ENCODE data around the gene RPL23. TPM values are rescaled to one million over a fixed set of nuclear protein-coding genes. Genes with fewer than 3 reads are reported as not detected.

Gene RPL23
- total and polyA plus RNA-seq, 9 of the 15 experiments (the other 6 are each of a cell fraction or from before 2014, with no cell fraction given), result 1,745 to 3,667 (median 3,096) TPM

DNA sequence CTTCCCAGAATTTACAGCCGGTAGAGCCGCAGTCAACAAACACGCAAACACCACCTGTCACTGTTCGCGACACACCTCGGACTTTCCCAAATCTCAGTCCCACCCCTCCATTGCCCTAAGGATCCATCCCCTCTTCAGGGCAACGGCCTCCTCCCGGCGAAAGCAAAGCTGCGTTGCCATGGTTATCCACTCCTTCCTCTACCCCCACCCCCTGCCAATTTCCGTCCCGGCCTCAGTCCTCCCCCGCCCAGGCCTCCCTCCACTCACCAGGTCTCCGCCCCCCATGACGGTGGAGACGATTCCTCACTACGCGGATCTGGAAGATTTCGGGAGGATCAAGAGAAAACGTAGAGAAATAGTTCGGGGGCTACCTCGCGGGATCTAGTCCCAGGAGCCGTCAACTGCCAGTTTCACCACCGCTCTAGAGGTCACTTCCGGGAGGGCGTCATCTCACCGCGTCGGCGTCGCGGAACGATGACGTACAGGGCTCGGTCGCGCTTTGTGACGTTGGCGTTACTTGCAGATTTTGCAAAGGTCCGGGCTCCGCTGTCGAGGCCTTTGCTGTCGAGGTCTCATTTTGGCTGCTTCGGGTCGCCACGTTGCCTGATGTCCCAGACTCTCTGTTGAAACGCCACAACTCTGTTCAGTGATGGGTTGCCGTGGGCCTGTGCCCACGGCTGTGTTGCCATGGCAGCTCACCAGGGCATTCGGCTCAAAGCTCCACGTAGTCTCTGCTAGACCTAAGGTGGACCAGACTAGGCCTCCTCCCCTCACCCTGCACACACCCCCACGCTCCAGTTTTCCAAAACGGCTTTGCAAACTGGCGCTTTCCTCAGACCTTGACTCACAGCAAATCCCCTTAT lies 28.4 kb downstream of the RPL23 start, which contains the start of gene CWC25 (continued):
- TF ChIP-seq, protein P1, sequence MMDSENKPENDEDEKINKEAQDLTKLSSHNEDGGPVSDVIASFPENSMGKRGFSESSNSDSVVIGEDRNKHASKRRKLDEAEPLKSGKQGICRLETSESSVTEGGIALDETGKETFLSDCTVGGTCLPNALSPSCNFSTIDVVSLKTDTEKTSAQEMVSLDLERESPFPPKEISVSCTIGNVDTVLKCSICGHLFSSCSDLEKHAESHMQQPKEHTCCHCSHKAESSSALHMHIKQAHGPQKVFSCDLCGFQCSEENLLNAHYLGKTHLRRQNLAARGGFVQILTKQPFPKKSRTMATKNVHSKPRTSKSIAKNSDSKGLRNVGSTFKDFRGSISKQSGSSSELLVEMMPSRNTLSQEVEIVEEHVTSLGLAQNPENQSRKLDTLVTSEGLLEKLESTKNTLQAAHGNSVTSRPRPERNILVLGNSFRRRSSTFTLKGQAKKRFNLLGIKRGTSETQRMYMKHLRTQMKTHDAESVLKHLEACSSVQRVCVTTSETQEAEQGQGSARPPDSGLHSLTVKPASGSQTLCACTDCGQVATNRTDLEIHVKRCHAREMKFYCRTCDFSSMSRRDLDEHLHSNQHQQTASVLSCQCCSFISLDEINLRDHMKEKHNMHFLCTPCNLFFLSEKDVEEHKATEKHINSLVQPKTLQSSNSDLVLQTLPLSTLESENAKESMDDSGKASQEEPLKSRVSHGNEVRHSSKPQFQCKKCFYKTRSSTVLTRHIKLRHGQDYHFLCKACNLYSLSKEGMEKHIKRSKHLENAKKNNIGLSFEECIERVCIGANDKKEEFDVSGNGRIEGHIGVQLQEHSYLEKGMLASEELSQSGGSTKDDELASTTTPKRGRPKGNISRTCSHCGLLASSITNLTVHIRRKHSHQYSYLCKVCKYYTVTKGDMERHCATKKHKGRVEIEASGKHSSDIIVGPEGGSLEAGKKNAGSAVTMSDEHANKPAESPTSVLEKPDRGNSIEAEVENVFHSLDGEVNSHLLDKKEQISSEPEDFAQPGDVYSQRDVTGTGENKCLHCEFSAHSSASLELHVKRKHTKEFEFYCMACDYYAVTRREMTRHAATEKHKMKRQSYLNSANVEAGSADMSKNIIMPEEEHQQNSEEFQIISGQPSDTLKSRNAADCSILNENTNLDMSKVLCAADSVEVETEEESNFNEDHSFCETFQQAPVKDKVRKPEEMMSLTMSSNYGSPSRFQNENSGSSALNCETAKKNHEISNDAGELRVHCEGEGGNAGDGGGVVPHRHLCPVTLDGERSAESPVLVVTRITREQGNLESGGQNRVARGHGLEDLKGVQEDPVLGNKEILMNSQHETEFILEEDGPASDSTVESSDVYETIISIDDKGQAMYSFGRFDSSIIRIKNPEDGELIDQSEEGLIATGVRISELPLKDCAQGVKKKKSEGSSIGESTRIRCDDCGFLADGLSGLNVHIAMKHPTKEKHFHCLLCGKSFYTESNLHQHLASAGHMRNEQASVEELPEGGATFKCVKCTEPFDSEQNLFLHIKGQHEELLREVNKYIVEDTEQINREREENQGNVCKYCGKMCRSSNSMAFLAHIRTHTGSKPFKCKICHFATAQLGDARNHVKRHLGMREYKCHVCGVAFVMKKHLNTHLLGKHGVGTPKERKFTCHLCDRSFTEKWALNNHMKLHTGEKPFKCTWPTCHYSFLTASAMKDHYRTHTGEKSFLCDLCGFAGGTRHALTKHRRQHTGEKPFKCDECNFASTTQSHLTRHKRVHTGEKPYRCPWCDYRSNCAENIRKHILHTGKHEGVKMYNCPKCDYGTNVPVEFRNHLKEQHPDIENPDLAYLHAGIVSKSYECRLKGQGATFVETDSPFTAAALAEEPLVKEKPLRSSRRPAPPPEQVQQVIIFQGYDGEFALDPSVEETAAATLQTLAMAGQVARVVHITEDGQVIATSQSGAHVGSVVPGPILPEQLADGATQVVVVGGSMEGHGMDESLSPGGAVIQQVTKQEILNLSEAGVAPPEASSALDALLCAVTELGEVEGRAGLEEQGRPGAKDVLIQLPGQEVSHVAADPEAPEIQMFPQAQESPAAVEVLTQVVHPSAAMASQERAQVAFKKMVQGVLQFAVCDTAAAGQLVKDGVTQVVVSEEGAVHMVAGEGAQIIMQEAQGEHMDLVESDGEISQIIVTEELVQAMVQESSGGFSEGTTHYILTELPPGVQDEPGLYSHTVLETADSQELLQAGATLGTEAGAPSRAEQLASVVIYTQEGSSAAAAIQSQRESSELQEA (IDR thresholded peaks at IDR 0.05; ENCODE audit: low read depth), result no peak
- peak; percentile 94 for TF ChIP-seq MBD2 (IDR thresholded peaks at IDR 0.05; ENCODE audit: borderline replicate concordance, low read depth)
- TF ChIP-seq TRIM28 (IDR thresholded peaks at IDR 0.05), result peak; percentile 18; the same call in 1 of the 2 replicates
- TF ChIP-seq ZNF140 (CRISPR knock-in tag; IDR thresholded peaks at IDR 0.05), result no peak
- TF ChIP-seq ZNF766 (CRISPR knock-in tag; conservative IDR thresholded peaks at IDR 0.05), result peak; percentile 18; the same call in 1 of the 2 replicates
- TF ChIP-seq BCOR (IDR thresholded peaks at IDR 0.05), result no peak
- TF ChIP-seq ZNF324 (CRISPR knock-in tag; IDR thresholded peaks at IDR 0.05), result no peak
- TF ChIP-seq POLR2AphosphoS2 (IDR thresholded peaks at IDR 0.05; ENCODE audit: low read length), result no peak
- TF ChIP-seq MTA1 (IDR thresholded peaks at IDR 0.05; ENCODE audit: borderline replicate concordance), result peak; percentile 100
- peak in 1 of 2 experiments; percentile 44; a peak in 1 of 4 replicates for TF ChIP-seq RCOR1 (IDR thresholded peaks at IDR 0.05; ENCODE audit: borderline replicate concordance in 1 of 2, low read depth in 2 of 2, low read length in 2 of 2)
- TF ChIP-seq EP400 (IDR thresholded peaks at IDR 0.05), result peak; percentile 99
- TF ChIP-seq BRCA1 (IDR thresholded peaks at IDR 0.05), result no peak
- TF ChIP-seq BRCA1 (CRISPR knock-in tag; IDR thresholded peaks at IDR 0.05), result no peak
- TF ChIP-seq, protein P2, sequence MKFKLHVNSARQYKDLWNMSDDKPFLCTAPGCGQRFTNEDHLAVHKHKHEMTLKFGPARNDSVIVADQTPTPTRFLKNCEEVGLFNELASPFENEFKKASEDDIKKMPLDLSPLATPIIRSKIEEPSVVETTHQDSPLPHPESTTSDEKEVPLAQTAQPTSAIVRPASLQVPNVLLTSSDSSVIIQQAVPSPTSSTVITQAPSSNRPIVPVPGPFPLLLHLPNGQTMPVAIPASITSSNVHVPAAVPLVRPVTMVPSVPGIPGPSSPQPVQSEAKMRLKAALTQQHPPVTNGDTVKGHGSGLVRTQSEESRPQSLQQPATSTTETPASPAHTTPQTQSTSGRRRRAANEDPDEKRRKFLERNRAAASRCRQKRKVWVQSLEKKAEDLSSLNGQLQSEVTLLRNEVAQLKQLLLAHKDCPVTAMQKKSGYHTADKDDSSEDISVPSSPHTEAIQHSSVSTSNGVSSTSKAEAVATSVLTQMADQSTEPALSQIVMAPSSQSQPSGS (CRISPR knock-in tag; IDR thresholded peaks at IDR 0.05), result no peak
- TF ChIP-seq CCNT2 (IDR thresholded peaks at IDR 0.05; ENCODE audit: borderline replicate concordance, extremely low read depth, insufficient read length, low read depth, low read length), result no peak
- peak; percentile 83 for TF ChIP-seq PML (IDR thresholded peaks at IDR 0.05; ENCODE audit: low read length)
- no peak for TF ChIP-seq SREBF2 (CRISPR knock-in tag; IDR thresholded peaks at IDR 0.05)
- TF ChIP-seq USF1 (CRISPR knock-in tag; IDR thresholded peaks at IDR 0.05), result no peak
- peak; percentile 74 for TF ChIP-seq CHD2 (IDR thresholded peaks at IDR 0.05; ENCODE audit: low read depth, low read length)
- TF ChIP-seq HMG20A (CRISPR knock-in tag; conservative IDR thresholded peaks at IDR 0.05), result no peak
